Neutrophil (primary cell): ENCODE results near the gene ZNF335.

Experiments used
- H3K27ac ChIP-seq: fragments of 200-600 bp; sonication (generic); 2 replicates; pipeline ENCODE4 v1.5.1; 2016; ENCODE audit warnings: mild to moderate bottlenecking, moderate library complexity
- H3K27me3 ChIP-seq: fragments of 200-600 bp; sonication (generic); 2 replicates; pipeline ENCODE4 v1.6.0; 2016; ENCODE audit warnings: mild to moderate bottlenecking
- H3K36me3 ChIP-seq: fragments of 200-600 bp; sonication (generic); 2 replicates; pipeline ENCODE4 v1.5.1; 2017
- H3K4me1 ChIP-seq, 2 experiments: fragments of 200-600 bp in 1 of 2; sonication (generic) in 1 of 2; 1 replicate in 1 of 2; 2 replicates in 1 of 2; pipeline versions ENCODE4 v1.5.1 to v1.6.1; 2013 to 2016; ENCODE audit warnings: low read depth in 1 of 2, low read length in 1 of 2, mild to moderate bottlenecking in 1 of 2, moderate library complexity in 1 of 2; ENCODE audit not compliant: control insufficient read depth in 1 of 2, insufficient read depth in 1 of 2
- H3K4me3 ChIP-seq, 2 experiments: fragments of 200-600 bp in 1 of 2; sonication (generic) in 1 of 2; 1 replicate in 1 of 2; 2 replicates in 1 of 2; pipeline ENCODE4 v1.5.1; 2013 to 2016; ENCODE audit warnings: low read depth in 1 of 2, low read length in 1 of 2, mild to moderate bottlenecking in 1 of 2, moderate library complexity in 1 of 2
- H3K9me3 ChIP-seq: fragments of 200-600 bp; sonication (generic); 2 replicates; pipeline ENCODE4 v1.5.1; 2016
- TF ChIP-seq, protein P1 (sequence below): fragments of 200-600 bp; sonication (generic); IDR thresholded peaks from 2 replicates; pipeline ENCODE4 v1.5.1; 2016; ENCODE audit warnings: antibody characterized with exemption

ZNF335 gene

DNA sequence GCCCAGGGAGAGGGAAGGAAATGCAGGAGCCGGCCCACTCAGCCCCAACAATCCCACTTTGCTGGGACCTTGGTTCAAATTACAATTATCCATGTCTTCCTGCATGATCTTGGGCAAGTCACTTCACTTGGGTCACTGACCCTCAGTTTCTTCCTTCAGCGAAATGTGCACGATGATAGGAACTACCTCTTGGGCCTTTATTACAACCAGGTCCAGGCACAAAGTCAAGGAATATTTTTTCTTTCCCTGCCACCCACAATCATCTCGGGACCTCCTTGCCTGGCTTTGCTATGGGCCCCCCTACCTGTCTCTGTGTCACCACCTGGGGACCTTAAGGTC, 59.7 kb downstream of the ZNF335 start:
- Histone ChIP-seq H3K4me3 (peak overlapping the region in 1 of 2 experiments; percentile 67), H3K27me3 (peaks cover 21% of the 10 kb centered on the region), H3K27ac (no peak overlapping the region), H3K9me3 (no peaks in the 10 kb centered on the region), H3K4me1 (peaks cover 36 to 44% of the 10 kb centered on the region in 2 experiments), H3K36me3 (no peaks in the 10 kb centered on the region)
- TF ChIP-seq, protein P1, sequence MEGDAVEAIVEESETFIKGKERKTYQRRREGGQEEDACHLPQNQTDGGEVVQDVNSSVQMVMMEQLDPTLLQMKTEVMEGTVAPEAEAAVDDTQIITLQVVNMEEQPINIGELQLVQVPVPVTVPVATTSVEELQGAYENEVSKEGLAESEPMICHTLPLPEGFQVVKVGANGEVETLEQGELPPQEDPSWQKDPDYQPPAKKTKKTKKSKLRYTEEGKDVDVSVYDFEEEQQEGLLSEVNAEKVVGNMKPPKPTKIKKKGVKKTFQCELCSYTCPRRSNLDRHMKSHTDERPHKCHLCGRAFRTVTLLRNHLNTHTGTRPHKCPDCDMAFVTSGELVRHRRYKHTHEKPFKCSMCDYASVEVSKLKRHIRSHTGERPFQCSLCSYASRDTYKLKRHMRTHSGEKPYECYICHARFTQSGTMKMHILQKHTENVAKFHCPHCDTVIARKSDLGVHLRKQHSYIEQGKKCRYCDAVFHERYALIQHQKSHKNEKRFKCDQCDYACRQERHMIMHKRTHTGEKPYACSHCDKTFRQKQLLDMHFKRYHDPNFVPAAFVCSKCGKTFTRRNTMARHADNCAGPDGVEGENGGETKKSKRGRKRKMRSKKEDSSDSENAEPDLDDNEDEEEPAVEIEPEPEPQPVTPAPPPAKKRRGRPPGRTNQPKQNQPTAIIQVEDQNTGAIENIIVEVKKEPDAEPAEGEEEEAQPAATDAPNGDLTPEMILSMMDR, result no peak

DNA sequence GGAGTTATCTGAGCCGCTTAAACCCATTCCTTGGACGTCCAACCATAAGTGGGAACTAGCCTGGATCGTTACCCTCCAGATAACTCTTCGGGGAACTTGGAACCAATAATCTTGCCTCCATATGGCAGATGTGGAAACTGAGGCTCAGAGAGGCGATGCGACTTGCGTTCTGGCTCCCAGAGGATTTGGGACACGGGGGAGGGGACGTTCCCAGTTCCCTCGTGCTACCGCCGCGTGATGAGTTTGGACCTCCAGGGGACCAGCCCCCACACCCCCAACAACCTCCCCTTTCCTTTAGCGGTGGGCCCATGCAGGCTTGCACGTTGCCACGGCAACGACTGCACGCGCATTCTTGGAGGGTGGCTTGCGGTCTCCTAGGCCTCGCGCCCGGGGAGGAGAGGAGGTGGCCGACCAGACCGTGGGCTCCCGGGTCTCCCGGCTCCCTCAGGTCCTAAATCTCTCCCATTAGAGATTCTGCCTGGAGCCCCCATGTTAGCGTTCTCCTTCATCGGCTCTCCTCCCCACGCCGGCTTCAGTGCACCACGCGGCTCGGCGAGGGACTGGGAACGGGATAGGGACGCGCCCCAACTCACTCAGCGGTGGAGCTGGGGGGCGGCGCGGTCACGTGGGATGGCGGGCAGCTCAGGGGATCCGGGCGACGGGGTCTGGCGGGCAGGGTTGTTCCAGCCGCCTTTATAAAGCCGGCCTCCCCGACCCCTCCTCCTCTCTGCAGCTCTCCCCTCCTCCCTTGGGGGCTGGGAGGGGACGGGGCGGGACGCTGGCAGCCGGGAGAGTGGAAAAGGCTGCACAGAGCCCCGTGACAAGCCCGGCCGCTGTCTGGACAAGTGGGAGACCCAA, 60.3 kb downstream of the ZNF335 start, which contains the start of gene PLTP:
TSS of gene PLTP (minus strand) at position 670 of the 858 bp plus-strand sequence. CDS start 703 bp downstream, outside the sequence.
- peaks cover 21% of the 10 kb centered on the region for H3K27me3 ChIP-seq
- H3K36me3 ChIP-seq, result no peaks in the 10 kb centered on the region
- TF ChIP-seq, protein P1, result no peak
- peaks cover 36 to 44% of the 10 kb centered on the region in 2 experiments for H3K4me1 ChIP-seq
- H3K27ac ChIP-seq, result peak within 1 kb of the TSS; percentile 57
- peak within 1 kb of the TSS; percentile 65 to 67 for H3K4me3 ChIP-seq
- no peaks in the 10 kb centered on the region for H3K9me3 ChIP-seq

DNA sequence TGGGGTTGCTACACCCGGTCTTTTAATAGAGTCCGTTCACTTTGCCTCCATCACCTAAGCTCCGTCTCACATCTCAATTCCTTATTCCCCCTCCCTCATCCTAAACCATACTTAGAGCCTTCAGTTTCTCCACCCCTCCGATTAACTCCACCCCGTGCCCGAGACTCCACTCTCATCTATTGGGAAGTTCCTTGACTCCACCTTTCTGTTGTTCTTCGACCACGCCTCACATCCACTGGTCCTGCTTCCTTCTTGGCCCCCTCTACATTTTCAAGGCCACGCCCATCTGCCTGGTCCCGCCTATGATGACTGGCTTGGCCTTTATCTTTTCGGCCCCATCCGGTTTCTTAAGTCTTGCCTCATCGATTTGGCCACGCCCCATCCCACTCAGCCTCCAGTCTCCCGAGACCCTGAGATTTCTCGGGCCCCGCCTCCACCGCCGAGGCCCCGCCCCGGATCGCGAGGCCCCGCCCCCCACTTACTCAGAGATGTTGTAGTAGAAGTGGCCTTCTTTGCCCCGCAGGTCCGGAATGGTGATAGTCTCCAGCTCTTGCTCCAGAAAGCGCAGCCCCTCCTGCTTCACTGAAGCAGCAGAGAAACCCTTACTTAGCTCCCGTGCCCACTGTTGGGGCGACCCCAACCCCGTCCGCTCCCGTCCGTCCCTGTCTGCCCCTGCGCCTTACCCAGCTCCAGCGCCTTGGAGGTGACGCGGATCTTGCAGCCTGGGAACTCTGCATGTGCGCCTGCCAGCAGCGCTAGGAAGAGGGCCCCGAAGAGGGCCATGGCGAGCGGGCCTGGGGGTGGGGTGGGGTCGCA, 61.1 kb downstream of the ZNF335 start:
- Histone ChIP-seq H3K4me3 (peak overlapping the region; percentile 65 to 67), H3K27ac (peak overlapping the region; percentile 57), H3K36me3 (no peaks in the 10 kb centered on the region), H3K4me1 (peaks cover 36 to 44% of the 10 kb centered on the region in 2 experiments), H3K9me3 (no peaks in the 10 kb centered on the region), H3K27me3 (peaks cover 21% of the 10 kb centered on the region)
- TF ChIP-seq, protein P1, result no peak

DNA sequence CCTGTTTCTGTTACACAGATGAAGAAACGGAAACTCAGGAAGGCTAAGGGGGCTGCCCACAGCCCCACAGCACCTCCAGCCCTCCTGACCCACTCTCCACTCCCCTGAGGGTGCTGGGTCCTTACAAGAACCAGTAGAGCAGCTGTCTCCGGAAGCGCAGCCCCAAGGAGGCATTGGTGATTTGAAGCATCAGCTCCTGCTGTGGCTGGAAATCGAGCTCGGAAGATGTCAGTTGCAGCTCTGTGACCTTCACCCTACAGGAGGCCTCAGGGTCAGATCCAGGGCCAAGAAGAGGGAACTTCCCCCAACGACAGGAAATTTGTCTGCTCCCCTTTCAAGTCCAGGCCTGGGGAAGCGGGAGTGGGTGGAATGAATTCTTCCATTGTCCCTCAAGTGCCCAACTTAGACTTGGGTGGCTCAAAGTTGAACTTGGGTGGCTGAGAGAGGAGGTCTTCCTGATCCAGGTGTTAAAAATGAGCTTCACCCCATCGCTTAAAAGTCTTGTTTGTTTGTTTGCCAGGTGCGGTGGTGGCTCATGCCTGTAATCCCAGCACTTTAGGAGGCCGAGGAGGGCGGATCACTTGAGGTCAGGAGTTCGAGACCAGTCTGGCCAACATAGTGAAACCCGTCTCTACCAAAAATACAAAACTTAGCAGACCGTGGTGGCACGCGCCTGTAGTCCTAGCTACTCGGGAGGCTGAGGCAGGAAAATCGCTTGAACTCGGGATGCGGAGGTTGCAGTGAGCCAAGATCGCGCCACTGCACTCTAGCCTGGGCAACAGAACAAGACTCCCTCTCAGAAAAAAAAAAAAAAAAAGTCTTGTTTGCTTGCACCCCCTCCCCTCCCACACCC, 62.0 kb downstream of the ZNF335 start:
- Histone ChIP-seq H3K27me3 (peaks cover 21% of the 10 kb centered on the region), H3K4me1 (peaks cover 38 to 40% of the 10 kb centered on the region in 2 experiments), H3K36me3 (peaks cover under 1% of the 10 kb centered on the region), H3K4me3 (peak overlapping the region; percentile 65 to 67), H3K9me3 (no peaks in the 10 kb centered on the region), H3K27ac (peak overlapping the region; percentile 57)
- TF ChIP-seq, protein P1, result no peak

DNA sequence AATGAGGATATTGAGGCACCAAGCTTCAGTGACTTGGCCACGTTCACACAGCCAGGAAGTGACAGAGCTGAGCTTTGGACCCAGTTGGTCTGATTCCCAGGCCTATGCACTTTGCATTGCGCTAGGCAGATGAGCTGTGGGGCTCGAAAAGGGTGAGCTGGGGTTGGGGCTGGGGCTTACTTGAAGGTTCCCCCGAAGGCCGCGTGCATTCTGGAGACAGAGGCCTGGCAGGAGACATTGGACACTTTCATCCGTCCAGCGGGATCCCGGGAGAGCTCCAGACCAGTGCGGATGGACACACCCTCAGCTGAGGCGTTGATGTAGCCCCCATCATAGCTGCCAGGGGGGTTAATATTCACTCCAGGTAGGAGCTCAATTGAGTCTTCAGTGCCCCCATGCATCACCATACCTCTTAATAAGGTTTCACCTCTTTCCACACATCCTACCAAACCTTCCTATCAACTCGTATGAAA, 62.6 kb downstream of the ZNF335 start:
- H3K4me1 ChIP-seq, result peaks cover 34 to 40% of the 10 kb centered on the region in 2 experiments
- no peak overlapping the region for H3K4me3 ChIP-seq
- TF ChIP-seq, protein P1, result no peak
- H3K9me3 ChIP-seq, result no peaks in the 10 kb centered on the region
- H3K27ac ChIP-seq, result peak overlapping the region; percentile 57
- H3K27me3 ChIP-seq, result peaks cover 21% of the 10 kb centered on the region
- H3K36me3 ChIP-seq, result peaks cover 3% of the 10 kb centered on the region
